ENCODE data around the gene NOC4L. TPM values are rescaled to one million over a fixed set of nuclear protein-coding genes. Genes with fewer than 3 reads are reported as not detected.

NOC4L gene
- total RNA-seq, 1 experiment from 2014 or later, result 36.5 TPM

- no peak overlapping the region for H3K27ac ChIP-seq (ENCODE audit: insufficient read length, low read depth, low read length)
- TF ChIP-seq CTCF (conservative IDR thresholded peaks at IDR 0.05), result no peak
- H3K27me3 Mint-ChIP-seq (ENCODE audit: low read depth), result peaks cover 96% of the 10 kb centered on the region
- no peak overlapping the region for H3K27ac Mint-ChIP-seq
- no peak overlapping the region for H3K9ac ChIP-seq (ENCODE audit: extremely low read depth, insufficient read length, low read length)
- H2BK20ac ChIP-seq (ENCODE audit: low read depth, low read length, poor library complexity, severe bottlenecking), result no peak overlapping the region
- H3K9me3 Mint-ChIP-seq, result peaks cover 0 to 4% of the 10 kb centered on the region in 2 experiments; a peak in 2 of 5 replicates
- H3K4me1 Mint-ChIP-seq, result peaks cover 9 to 11% of the 10 kb centered on the region in 2 experiments
- no peaks in the 10 kb centered on the region for H3K79me2 ChIP-seq (ENCODE audit: insufficient read depth, low read length)
- no peaks in the 10 kb centered on the region for H3K9me3 ChIP-seq (ENCODE audit: control insufficient read depth, low read depth, low read length)
- no peak overlapping the region for H2BK120ac ChIP-seq (ENCODE audit: low read depth, low read length, poor library complexity, severe bottlenecking)
- no peak overlapping the region for H3K14ac ChIP-seq (ENCODE audit: insufficient read depth, low read length)
- H3K56ac ChIP-seq (ENCODE audit: insufficient read length, low read depth, low read length), result no peak overlapping the region
- no peaks in the 10 kb centered on the region for H3K79me1 ChIP-seq (ENCODE audit: insufficient read depth, low read depth, low read length, poor library complexity, severe bottlenecking)
- no peak overlapping the region for H4K91ac ChIP-seq (ENCODE audit: insufficient read length, low read depth, low read length)
- no peak overlapping the region for H2AK5ac ChIP-seq (ENCODE audit: insufficient read length, low read length)
- no peak overlapping the region for H2AFZ ChIP-seq (ENCODE audit: low read length)
- peaks cover 8% of the 10 kb centered on the region; the same call in 1 of the 2 replicates for H3K27me3 ChIP-seq (ENCODE audit: insufficient read depth, low read length)
- H4K20me1 ChIP-seq (ENCODE audit: control insufficient read depth, insufficient read depth, insufficient read length), result no peaks in the 10 kb centered on the region
- peaks cover 11% of the 10 kb centered on the region for H3K23me2 ChIP-seq (ENCODE audit: insufficient read length, low read depth, low read length, poor library complexity, severe bottlenecking)
- no peak overlapping the region for H4K5ac ChIP-seq (ENCODE audit: insufficient read length, low read depth, low read length)
- no peaks in the 10 kb centered on the region for H3K36me3 Mint-ChIP-seq (ENCODE audit: insufficient read depth in 1 of 3, low read depth in 3 of 3)
- no peak overlapping the region for H3K4me2 ChIP-seq (ENCODE audit: insufficient read depth, insufficient read length, low read length)
- H3K4ac ChIP-seq (ENCODE audit: low read depth, low read length), result no peak overlapping the region
- H4K8ac ChIP-seq (replicated peaks; ENCODE audit: insufficient read length, low read depth, low read length), result no peak overlapping the region
- WGBS (ENCODE audit: extremely low coverage, insufficient read length, low lambda C conversion rate), result no CpG with 5 or more reads among the region's 39 CpGs
- DNase-seq, result no peak
- H3K23ac ChIP-seq (ENCODE audit: insufficient read length, low read depth, low read length), result no peak overlapping the region
- H3K4me1 ChIP-seq (ENCODE audit: insufficient read depth, low read length), result no peaks in the 10 kb centered on the region
- no peak overlapping the region for H3K18ac ChIP-seq (ENCODE audit: insufficient read length, low read depth, low read length)
- H2BK5ac ChIP-seq (ENCODE audit: insufficient read length, low read length), result no peak overlapping the region
- H2BK15ac ChIP-seq (ENCODE audit: low read depth, low read length), result no peak overlapping the region
- no peak overlapping the region; a peak in 1 of 5 replicates for H3K4me3 Mint-ChIP-seq
- no peak overlapping the region for H3T11ph ChIP-seq (ENCODE audit: low read length)
- H2BK12ac ChIP-seq (ENCODE audit: insufficient read length, low read depth, low read length), result no peak overlapping the region
Observed at GRCh38 chr12:132186857-132187620, 42.8 kb downstream of the NOC4L start.
